HG03045 (cell line): Measurements from ENCODE around the gene VPS45.
"Not testable (repeated sequence)": the region's sequence is repeated elsewhere in the genome, so short reads cannot be mapped to it uniquely, and the experiment has no call there.

ENCODE experiments used
- ATAC-seq: cut with Tn5 transposase; IDR thresholded peaks from one replicate; pipeline ENCODE4 v1.9.1; 2021; ENCODE audit warnings: mild to moderate bottlenecking, moderate library complexity; ENCODE audit not compliant: unreplicated experiment

The VPS45 gene

DNA sequence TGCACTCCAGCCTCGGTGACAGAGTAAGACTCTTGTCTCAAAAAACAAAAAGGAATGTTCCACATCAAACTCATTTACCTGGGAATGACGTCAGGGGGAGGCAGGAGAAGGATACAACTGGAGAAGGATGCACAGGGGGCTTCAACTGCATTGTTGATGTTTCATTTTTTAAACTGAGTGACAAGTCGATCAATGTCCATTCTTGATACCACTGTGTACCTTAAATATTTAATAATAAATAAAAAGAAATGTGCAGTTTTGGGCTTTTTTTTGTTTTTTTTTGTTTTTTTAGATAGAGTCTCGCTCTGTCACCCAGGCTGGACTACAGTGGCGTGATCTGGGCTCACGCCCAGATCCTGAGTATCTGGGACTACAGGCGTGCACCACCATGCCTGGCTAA is 117.9 kb downstream of the VPS45 start:
- no peak for ATAC-seq

DNA sequence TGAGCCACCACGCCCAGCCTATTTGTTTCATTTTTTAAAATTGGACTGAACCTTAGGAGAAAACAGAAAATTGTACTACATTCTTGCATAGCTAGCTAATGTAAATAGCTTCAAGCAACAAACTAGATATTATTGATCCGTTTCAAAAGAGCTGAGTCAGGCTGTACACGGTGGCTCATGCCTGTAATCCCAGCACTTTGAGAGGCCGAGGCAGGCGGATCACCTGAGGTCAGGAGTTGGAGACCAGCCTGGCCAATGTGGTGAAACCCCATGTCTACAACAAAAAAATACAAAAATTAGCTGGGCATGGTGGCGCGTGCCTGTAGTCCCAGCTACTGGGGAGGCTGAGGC is 118.8 kb downstream of the VPS45 start:
- ATAC-seq, result not testable (repeated sequence)

DNA sequence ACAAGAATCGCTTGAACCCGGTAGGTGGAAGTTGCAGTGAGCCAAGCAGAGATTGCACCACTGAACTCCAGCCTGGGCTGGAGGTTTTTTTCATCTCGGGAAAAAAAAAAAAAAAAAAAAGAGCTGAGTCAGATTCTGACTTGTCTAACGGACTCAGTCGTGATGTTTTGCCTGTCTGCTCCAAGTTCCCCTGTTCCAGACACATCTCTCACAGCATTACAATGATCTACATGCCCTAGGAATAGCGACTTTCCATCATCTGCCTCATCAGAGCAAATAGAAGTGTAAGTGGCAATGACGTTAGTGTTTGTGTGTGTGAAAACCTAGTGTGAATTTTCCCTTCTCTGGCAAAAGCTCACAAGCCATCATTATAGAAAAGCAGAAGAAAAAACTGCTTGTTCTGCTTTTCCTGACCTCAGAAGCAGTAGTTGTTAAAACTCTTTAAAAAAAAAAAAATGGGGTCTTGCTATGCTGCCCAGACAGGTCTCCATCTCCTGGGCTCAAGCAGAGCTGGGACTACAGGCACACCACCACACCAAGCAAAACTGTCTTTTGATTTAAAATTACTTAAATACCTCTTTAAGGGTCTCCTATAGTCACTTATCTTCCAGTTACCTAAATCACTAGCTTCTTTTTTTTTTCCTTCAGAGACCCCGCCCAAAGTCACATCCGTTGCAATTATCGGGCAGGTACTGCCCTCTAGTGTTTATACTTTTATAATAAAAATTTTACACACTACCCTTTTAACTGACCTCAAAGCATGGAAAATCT is 119.4 kb downstream of the VPS45 start:
- ATAC-seq, result no peak

DNA sequence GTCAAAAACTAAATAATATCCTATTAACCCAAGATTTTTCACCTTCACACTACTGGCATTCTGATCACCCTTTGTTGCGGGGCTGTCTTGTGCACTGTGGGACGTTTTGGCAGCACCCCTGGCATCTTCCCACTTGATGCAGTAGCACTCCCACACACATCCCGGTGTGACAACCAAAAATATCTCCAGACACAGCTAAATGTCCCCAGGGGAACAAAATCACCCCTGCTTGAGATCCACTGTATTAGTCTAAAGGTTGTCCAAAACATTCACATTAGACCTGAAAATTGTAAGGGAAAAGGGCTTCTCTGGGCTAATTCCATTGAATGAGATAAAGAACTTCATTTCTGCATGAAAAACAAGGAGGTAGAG is 120.0 kb downstream of the VPS45 start:
- no peak for ATAC-seq

DNA sequence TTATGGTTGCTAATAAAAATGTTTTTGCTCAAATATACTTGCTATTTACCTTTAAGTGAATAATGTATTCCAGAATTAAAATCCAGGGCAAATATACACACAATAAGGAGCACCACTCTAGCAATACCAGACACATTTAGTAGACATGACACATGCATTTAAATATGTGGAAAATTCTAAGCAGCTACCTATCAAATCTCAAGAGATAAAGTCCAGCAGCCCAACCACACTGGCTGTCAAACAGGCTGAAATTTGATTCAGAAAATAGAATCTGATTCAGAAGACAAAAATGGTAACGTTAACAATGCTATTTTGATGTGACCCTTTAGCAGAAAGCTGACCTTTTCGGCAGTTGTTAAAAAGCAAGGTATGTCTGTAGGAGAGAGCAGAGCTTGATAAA is 124.4 kb downstream of the VPS45 start:
- ATAC-seq, result no peak

GRCh38 chr1:150194381-150195031 is 126.9 kb downstream of the VPS45 start:
- ATAC-seq, result no peak
